Activated naive CD8-positive, alpha-beta T cell treated with anti-CD3 and anti-CD28 coated beads for 36 hours (primary cell): ENCODE results near the gene DECR2. TPM values are rescaled to one million over a fixed set of nuclear protein-coding genes. Genes with fewer than 3 reads are reported as not detected.
"Not testable (repeated sequence)": the region's sequence is repeated elsewhere in the genome, so short reads cannot be mapped to it uniquely, and the experiment has no call there.

ENCODE experiments used
- DNase-seq: peaks from one replicate; pipeline ENCODE4 v3.0.0; 2021
- H3K27ac Mint-ChIP-seq: one replicate; pipeline ENCODE4 v1.8.0; 2022; ENCODE audit warnings: mild to moderate bottlenecking, moderate library complexity, mixed read lengths
- H3K27me3 Mint-ChIP-seq: one replicate; pipeline ENCODE4 v1.8.0; 2022; ENCODE audit warnings: mild to moderate bottlenecking, mixed read lengths
- H3K36me3 Mint-ChIP-seq: one replicate; pipeline ENCODE4 v1.8.0; 2021; ENCODE audit warnings: mild to moderate bottlenecking, mixed read lengths
- H3K4me1 Mint-ChIP-seq: one replicate; pipeline ENCODE4 v1.8.0; 2021; ENCODE audit warnings: mixed read lengths
- H3K4me3 Mint-ChIP-seq: one replicate; pipeline ENCODE4 v1.8.0; 2022; ENCODE audit warnings: mild to moderate bottlenecking, moderate library complexity, mixed read lengths
- H3K9me3 Mint-ChIP-seq: one replicate; pipeline ENCODE4 v1.8.0; 2022; ENCODE audit warnings: mixed read lengths
- total RNA-seq, 2 experiments: library from RNA; stranded (reverse); gene quantifications; one replicate each; pipeline ENCODE4 v1.2.3, GENCODE V29; 2021

DECR2 gene
- total RNA-seq, 2 experiments from 2014 or later, result 7.0 to 8.2 TPM

GRCh38 chr16:381789-382717 is 19.6 kb upstream of the DECR2 start, which contains the start of gene PGAP6:
PGAP6 (minus strand) TSS chr16:381978; CDS start chr16:381821, 157 bp downstream.
- peak within 1 kb of the TSS; percentile 80 for H3K4me3 Mint-ChIP-seq
- no peak within 1 kb of the TSS for H3K27ac Mint-ChIP-seq
- H3K27me3 Mint-ChIP-seq, result no peaks in the 10 kb centered on the region
- peaks cover 20% of the 10 kb centered on the region for H3K4me1 Mint-ChIP-seq
- H3K9me3 Mint-ChIP-seq, result no peaks in the 10 kb centered on the region
- H3K36me3 Mint-ChIP-seq, result peaks cover under 1% of the 10 kb centered on the region
- peak; percentile 77 for DNase-seq

GRCh38 chr16:383326-384051 is 18.2 kb upstream of the DECR2 start:
- Mint-ChIP-seq H3K27ac (peak overlapping the region; percentile 68), H3K9me3 (no peaks in the 10 kb centered on the region), H3K27me3 (no peaks in the 10 kb centered on the region), H3K4me1 (peaks cover 20% of the 10 kb centered on the region), H3K36me3 (no peaks in the 10 kb centered on the region), H3K4me3 (peak overlapping the region; percentile 80)
- peak; percentile 68 for DNase-seq

GRCh38 chr16:386641-387156 is 15.0 kb upstream of the DECR2 start:
- no peak overlapping the region for H3K4me3 Mint-ChIP-seq
- no peaks in the 10 kb centered on the region for H3K36me3 Mint-ChIP-seq
- peaks cover under 1% of the 10 kb centered on the region for H3K9me3 Mint-ChIP-seq
- no peaks in the 10 kb centered on the region for H3K27me3 Mint-ChIP-seq
- no peak overlapping the region for H3K27ac Mint-ChIP-seq
- H3K4me1 Mint-ChIP-seq, result peaks cover 15% of the 10 kb centered on the region
- DNase-seq, result no peak

- H3K9me3 Mint-ChIP-seq, H3K27me3 Mint-ChIP-seq, DNase-seq, H3K27ac Mint-ChIP-seq, H3K4me3 Mint-ChIP-seq, H3K36me3 Mint-ChIP-seq: not testable (repeated sequence)
- H3K4me1 Mint-ChIP-seq, result peaks cover 19% of the 10 kb centered on the region
Observed at GRCh38 chr16:387761-388666, 13.7 kb upstream of the DECR2 start.

- Mint-ChIP-seq H3K27me3 (no peaks in the 10 kb centered on the region), H3K9me3 (peaks cover 8% of the 10 kb centered on the region), H3K36me3 (peaks cover 3% of the 10 kb centered on the region), H3K4me3 (no peak overlapping the region), H3K27ac (no peak overlapping the region), H3K4me1 (peaks cover 12% of the 10 kb centered on the region)
- no peak for DNase-seq
Observed at GRCh38 chr16:389352-389751, 12.3 kb upstream of the DECR2 start.

GRCh38 chr16:391885-392335 is 9.8 kb upstream of the DECR2 start:
- Mint-ChIP-seq H3K27ac (peak overlapping the region; percentile 76), H3K9me3 (peaks cover 8% of the 10 kb centered on the region), H3K36me3 (peaks cover 3% of the 10 kb centered on the region)

GRCh38 chr16:392450-393030 is 9.1 kb upstream of the DECR2 start:
- Mint-ChIP-seq H3K27ac (peak overlapping the region; percentile 76), H3K36me3 (peaks cover 3% of the 10 kb centered on the region), H3K9me3 (peaks cover 8% of the 10 kb centered on the region), H3K4me3 (peak overlapping the region; percentile 54), H3K4me1 (peaks cover 13% of the 10 kb centered on the region), H3K27me3 (peaks cover 8% of the 10 kb centered on the region)
- DNase-seq, result no peak

More at GRCh38 chr16:391885-392335, 9.8 kb upstream of the DECR2 start:
- H3K4me3 Mint-ChIP-seq, result peak overlapping the region; percentile 54
- H3K27me3 Mint-ChIP-seq, result peaks cover 8% of the 10 kb centered on the region
- peaks cover 13% of the 10 kb centered on the region for H3K4me1 Mint-ChIP-seq
- DNase-seq, result peak; percentile 89

- Mint-ChIP-seq H3K27ac (no peak overlapping the region), H3K36me3 (peaks cover 3% of the 10 kb centered on the region), H3K9me3 (peaks cover 8% of the 10 kb centered on the region), H3K4me3 (no peak overlapping the region), H3K27me3 (peaks cover 8% of the 10 kb centered on the region), H3K4me1 (peaks cover 20% of the 10 kb centered on the region)
- DNase-seq, result no peak
Observed at GRCh38 chr16:396199-396598, 5.5 kb upstream of the DECR2 start.

GRCh38 chr16:396605-397004 is 5.1 kb upstream of the DECR2 start:
- Mint-ChIP-seq H3K27me3 (peaks cover 8% of the 10 kb centered on the region), H3K4me1 (peaks cover 19% of the 10 kb centered on the region), H3K27ac (no peak overlapping the region), H3K9me3 (peaks cover 8% of the 10 kb centered on the region), H3K4me3 (peak overlapping the region; percentile 81), H3K36me3 (peaks cover 3% of the 10 kb centered on the region)
- no peak for DNase-seq

GRCh38 chr16:397135-397661 is 4.5 kb upstream of the DECR2 start, which contains the start of gene NME4:
NME4 (plus strand) TSS chr16:397199; CDS start chr16:397223, 24 bp downstream.
- Mint-ChIP-seq H3K9me3 (peaks cover 2% of the 10 kb centered on the region), H3K27ac (no peak within 1 kb of the TSS), H3K27me3 (peaks cover 8% of the 10 kb centered on the region), H3K4me1 (peaks cover 14% of the 10 kb centered on the region), H3K36me3 (peaks cover under 1% of the 10 kb centered on the region), H3K4me3 (peak within 1 kb of the TSS; percentile 81)
- DNase-seq, result peak; percentile 49

GRCh38 chr16:397736-398332 is 3.9 kb upstream of the DECR2 start:
- H3K4me1 Mint-ChIP-seq, result peaks cover 9% of the 10 kb centered on the region
- H3K9me3 Mint-ChIP-seq, result no peaks in the 10 kb centered on the region
- H3K27me3 Mint-ChIP-seq, result peaks cover 8% of the 10 kb centered on the region
- H3K4me3 Mint-ChIP-seq, result peak overlapping the region; percentile 59
- DNase-seq, result peak; percentile 35
- H3K36me3 Mint-ChIP-seq, result no peaks in the 10 kb centered on the region
- H3K27ac Mint-ChIP-seq, result no peak overlapping the region

GRCh38 chr16:398561-399339 is 2.9 kb upstream of the DECR2 start:
- peaks cover 9% of the 10 kb centered on the region for H3K4me1 Mint-ChIP-seq
- DNase-seq, result no peak
- peak overlapping the region; percentile 59 for H3K4me3 Mint-ChIP-seq
- peaks cover 8% of the 10 kb centered on the region for H3K27me3 Mint-ChIP-seq
- no peaks in the 10 kb centered on the region for H3K9me3 Mint-ChIP-seq
- no peaks in the 10 kb centered on the region for H3K36me3 Mint-ChIP-seq
- H3K27ac Mint-ChIP-seq, result no peak overlapping the region
